H9 (cell line): ENCODE measurements around the gene SELPLG. TPM values are rescaled to one million over a fixed set of nuclear protein-coding genes. Genes with fewer than 3 reads are reported as not detected.

Experiments used
- DNase-seq: peaks from one replicate; pipeline ENCODE4 v3.0.0-alpha.2; 2017
- H2AFZ ChIP-seq: one replicate; pipeline ENCODE4 v1.6.1; 2013; ENCODE audit warnings: mild to moderate bottlenecking, low read length, control low read depth, moderate library complexity
- H2AK5ac ChIP-seq: 2 replicates; pipeline ENCODE4 v1.6.1; 2013; ENCODE audit warnings: low read length, control low read depth, mixed read lengths; ENCODE audit not compliant: insufficient read length
- H2BK120ac ChIP-seq: one replicate; pipeline ENCODE4 v1.6.1; 2013; ENCODE audit warnings: low read depth, mild to moderate bottlenecking, low read length, control low read depth, inconsistent platforms; ENCODE audit not compliant: poor library complexity, severe bottlenecking
- H2BK12ac ChIP-seq: 2 replicates; pipeline ENCODE4 v1.6.1; 2013; ENCODE audit warnings: low read length, control low read depth, mixed read lengths, low read depth; ENCODE audit not compliant: insufficient read length
- H2BK15ac ChIP-seq: 2 replicates; pipeline ENCODE4 v1.6.1; 2013; ENCODE audit warnings: low read depth, low read length, control low read depth
- H2BK20ac ChIP-seq: one replicate; pipeline ENCODE4 v1.6.1; 2013; ENCODE audit warnings: low read depth, mild to moderate bottlenecking, low read length, control low read depth, inconsistent platforms; ENCODE audit not compliant: poor library complexity, severe bottlenecking
- H2BK5ac ChIP-seq: 2 replicates; pipeline ENCODE4 v1.6.1; 2013; ENCODE audit warnings: low read length, control low read depth, mixed read lengths; ENCODE audit not compliant: insufficient read length
- H3K14ac ChIP-seq: 2 replicates; pipeline ENCODE4 v1.6.1; 2013; ENCODE audit warnings: low read length, control low read depth; ENCODE audit not compliant: insufficient read depth
- H3K18ac ChIP-seq: 2 replicates; pipeline ENCODE4 v1.6.1; 2013; ENCODE audit warnings: low read depth, mild to moderate bottlenecking, mixed read lengths, low read length, control low read depth; ENCODE audit not compliant: insufficient read length
- H3K23ac ChIP-seq: 2 replicates; pipeline ENCODE4 v1.6.1; 2013; ENCODE audit warnings: low read length, control low read depth, mixed read lengths, low read depth; ENCODE audit not compliant: insufficient read length
- H3K23me2 ChIP-seq: 2 replicates; pipeline ENCODE4 v1.6.1; 2013; ENCODE audit warnings: low read depth, mild to moderate bottlenecking, mixed read lengths, low read length, control low read depth; ENCODE audit not compliant: insufficient read length, poor library complexity, severe bottlenecking
- H3K27ac ChIP-seq: 2 replicates; pipeline ENCODE4 v1.5.1; 2013; ENCODE audit warnings: low read length, control low read depth, mixed read lengths, low read depth; ENCODE audit not compliant: insufficient read length
- H3K27me3 ChIP-seq: 2 replicates; pipeline ENCODE4 v1.6.1; 2013; ENCODE audit warnings: low read length, control low read depth, inconsistent platforms; ENCODE audit not compliant: insufficient read depth
- H3K4ac ChIP-seq: 2 replicates; pipeline ENCODE4 v1.6.1; 2013; ENCODE audit warnings: low read depth, mild to moderate bottlenecking, control low read depth, inconsistent platforms, low read length, moderate library complexity
- H3K4me1 ChIP-seq: 2 replicates; pipeline ENCODE4 v1.6.1; 2013; ENCODE audit warnings: low read length, control low read depth, inconsistent platforms; ENCODE audit not compliant: insufficient read depth
- H3K4me2 ChIP-seq: 2 replicates; pipeline ENCODE4 v1.6.1; 2013; ENCODE audit warnings: low read length, control low read depth, mixed read lengths; ENCODE audit not compliant: insufficient read length, insufficient read depth
- H3K56ac ChIP-seq: 2 replicates; pipeline ENCODE4 v1.6.1; 2013; ENCODE audit warnings: low read depth, mild to moderate bottlenecking, mixed read lengths, low read length, control low read depth; ENCODE audit not compliant: insufficient read length
- H3K79me1 ChIP-seq: 2 replicates; pipeline ENCODE4 v1.6.1; 2013; ENCODE audit warnings: low read depth, mild to moderate bottlenecking, moderate library complexity, low read length, control low read depth, inconsistent platforms; ENCODE audit not compliant: insufficient read depth, poor library complexity, severe bottlenecking
- H3K79me2 ChIP-seq: 2 replicates; pipeline ENCODE4 v1.6.1; 2013; ENCODE audit warnings: low read length, control low read depth, inconsistent platforms; ENCODE audit not compliant: insufficient read depth
- H3K9ac ChIP-seq: 2 replicates; pipeline ENCODE4 v1.6.1; 2013; ENCODE audit warnings: low read length, control low read depth, mixed read lengths; ENCODE audit not compliant: insufficient read length; ENCODE audit errors: extremely low read depth
- H3K9me3 ChIP-seq: one replicate; pipeline ENCODE4 v1.6.1; 2013; ENCODE audit warnings: low read depth, low read length, inconsistent platforms; ENCODE audit not compliant: control insufficient read depth
- H3T11ph ChIP-seq: one replicate; pipeline ENCODE4 v1.6.1; 2013; ENCODE audit warnings: mild to moderate bottlenecking, low read length, control low read depth, inconsistent platforms
- H4K20me1 ChIP-seq: one replicate; pipeline ENCODE4 v1.6.1; 2013; ENCODE audit not compliant: control insufficient read depth, insufficient read length, insufficient read depth
- H4K5ac ChIP-seq: 2 replicates; pipeline ENCODE4 v1.6.1; 2013; ENCODE audit warnings: low read depth, mild to moderate bottlenecking, mixed read lengths, low read length, control low read depth; ENCODE audit not compliant: insufficient read length
- H4K8ac ChIP-seq: replicated peaks from 2 replicates; pipeline ENCODE4 v1.6.1; 2013; ENCODE audit warnings: low read length, control low read depth, mixed read lengths, low read depth; ENCODE audit not compliant: insufficient read length
- H4K91ac ChIP-seq: 2 replicates; pipeline ENCODE4 v1.6.1; 2013; ENCODE audit warnings: low read depth, mild to moderate bottlenecking, moderate library complexity, mixed read lengths, low read length, control low read depth; ENCODE audit not compliant: insufficient read length
- H3K27ac Mint-ChIP-seq, 3 experiments: 2 replicates in 2 of 3; 3 replicates in 1 of 3; pipeline ENCODE4 v1.8.0; 2020 to 2021; ENCODE audit warnings: mixed read lengths in 3 of 3, mild to moderate bottlenecking in 1 of 3, moderate library complexity in 1 of 3
- H3K27me3 Mint-ChIP-seq: 2 replicates; pipeline ENCODE4 v1.8.0; 2021; ENCODE audit warnings: low read depth, mild to moderate bottlenecking, moderate library complexity, mixed read lengths
- H3K36me3 Mint-ChIP-seq, 3 experiments: 2 replicates in 2 of 3; 3 replicates in 1 of 3; pipeline ENCODE4 v1.8.0; 2020 to 2021; ENCODE audit warnings: low read depth in 3 of 3, mixed read lengths in 3 of 3; ENCODE audit not compliant: insufficient read depth in 1 of 3
- H3K4me1 Mint-ChIP-seq, 2 experiments: 2 replicates each; pipeline ENCODE4 v1.8.0; 2020; ENCODE audit warnings: mixed read lengths in 2 of 2
- H3K4me3 Mint-ChIP-seq, 2 experiments: 2 replicates in 1 of 2; 3 replicates in 1 of 2; pipeline ENCODE4 v1.8.0; 2020 to 2021; ENCODE audit warnings: mild to moderate bottlenecking in 2 of 2, mixed read lengths in 2 of 2, moderate library complexity in 1 of 2
- H3K9me3 Mint-ChIP-seq, 2 experiments: 2 replicates in 1 of 2; 3 replicates in 1 of 2; pipeline ENCODE4 v1.8.0; 2020; ENCODE audit warnings: mild to moderate bottlenecking in 2 of 2, mixed read lengths in 2 of 2, moderate library complexity in 1 of 2
- CTCF ChIP-seq: fragments of 200-600 bp; sonication (generic); conservative IDR thresholded peaks from 3 replicates; pipeline ENCODE4 v1.8.0; 2021; ENCODE audit warnings: antibody characterized with exemption, mild to moderate bottlenecking
- WGBS: extraction: QIAGEN DNeasy Blood & Tissue Kit; methylation state at CpG from one replicate; pipeline ENCODE4 v1.1.7; 2013; ENCODE audit warnings: missing lambda C conversion rate, low lambda C conversion rate, mixed read lengths; ENCODE audit not compliant: insufficient read length; ENCODE audit errors: extremely low coverage; 5-methylcytosine and 5-hydroxymethylcytosine counted together
- total RNA-seq: library from RNA; stranded (reverse); gene quantifications from 2 replicates; pipeline ENCODE4 v1.2.1, GENCODE V29; 2021

SELPLG gene
- total RNA-seq, 1 experiment from 2014 or later: 0.15 TPM

DNA sequence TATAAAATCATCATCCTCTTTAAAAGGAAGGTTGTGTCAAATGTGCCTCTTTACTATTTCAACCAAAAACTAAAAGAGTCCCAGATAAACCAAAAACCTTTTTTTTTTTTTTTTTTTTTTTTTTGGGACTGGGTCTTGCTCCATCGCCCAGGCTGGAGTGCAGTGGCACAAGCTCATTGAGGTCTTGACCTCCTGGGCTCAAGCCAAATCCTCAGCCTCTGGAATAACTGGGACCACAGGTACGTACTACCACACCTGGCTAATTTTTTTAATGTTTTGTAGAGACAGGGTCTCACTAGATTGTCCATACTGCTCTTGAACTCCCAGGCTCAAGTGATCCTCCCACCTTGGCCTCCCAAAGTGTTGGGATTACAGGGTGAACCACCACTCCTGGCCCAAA lies 16.4 kb upstream of the SELPLG start:
- Histone ChIP-seq H3K9ac (no peak overlapping the region), H2BK120ac (no peak overlapping the region), H3K9me3 (no peaks in the 10 kb centered on the region), H2AK5ac (no peak overlapping the region), H3K4me2 (no peak overlapping the region), H3K4ac (no peak overlapping the region), H3K14ac (no peak overlapping the region), H2BK5ac (no peak overlapping the region), H3K56ac (no peak overlapping the region), H3K4me1 (peaks cover 10% of the 10 kb centered on the region; the same call in 1 of the 2 replicates), H3K27ac (no peak overlapping the region), H2AFZ (no peak overlapping the region), H3K79me2 (no peaks in the 10 kb centered on the region), H2BK15ac (no peak overlapping the region), H4K8ac (no peak overlapping the region), H3T11ph (no peak overlapping the region), H3K18ac (no peak overlapping the region), H3K79me1 (no peaks in the 10 kb centered on the region), H3K23me2 (no peaks in the 10 kb centered on the region), H3K23ac (no peak overlapping the region), H2BK20ac (no peak overlapping the region), H3K27me3 (no peaks in the 10 kb centered on the region), H4K5ac (no peak overlapping the region), H4K91ac (no peak overlapping the region), H2BK12ac (no peak overlapping the region), H4K20me1 (no peaks in the 10 kb centered on the region)
- DNase-seq: no peak
- H3K9me3 Mint-ChIP-seq: no peaks in the 10 kb centered on the region
- no CpG with 5 or more reads among the region's 2 CpGs for WGBS
- H3K4me1 Mint-ChIP-seq: peaks cover 29 to 34% of the 10 kb centered on the region in 2 experiments
- no peak overlapping the region for H3K27ac Mint-ChIP-seq
- H3K4me3 Mint-ChIP-seq: no peak overlapping the region
- H3K36me3 Mint-ChIP-seq: peaks cover 24 to 81% (median 50%) of the 10 kb centered on the region in 3 experiments; a peak in 6 of 7 replicates
- no peaks in the 10 kb centered on the region for H3K27me3 Mint-ChIP-seq
- no peak for TF ChIP-seq CTCF
